GM12864 (cell line): Measurements from ENCODE around the gene FRAT1.

Experiments
- DNase-seq: peaks from one replicate; pipeline ENCODE4 v3.0.0-alpha.2; 2011; ENCODE audit warnings: low read depth
- H3K4me3 ChIP-seq: 2 replicates; pipeline ENCODE4 v1.5.1; 2011; ENCODE audit warnings: mild to moderate bottlenecking, low read depth, low read length, control low read depth
- CTCF ChIP-seq: IDR thresholded peaks from 2 replicates; pipeline ENCODE4 v1.5.1; 2011; ENCODE audit warnings: low read depth, mild to moderate bottlenecking, moderate library complexity, low read length, control low read depth, inconsistent platforms; ENCODE audit errors: missing control alignments

The FRAT1 gene

DNA sequence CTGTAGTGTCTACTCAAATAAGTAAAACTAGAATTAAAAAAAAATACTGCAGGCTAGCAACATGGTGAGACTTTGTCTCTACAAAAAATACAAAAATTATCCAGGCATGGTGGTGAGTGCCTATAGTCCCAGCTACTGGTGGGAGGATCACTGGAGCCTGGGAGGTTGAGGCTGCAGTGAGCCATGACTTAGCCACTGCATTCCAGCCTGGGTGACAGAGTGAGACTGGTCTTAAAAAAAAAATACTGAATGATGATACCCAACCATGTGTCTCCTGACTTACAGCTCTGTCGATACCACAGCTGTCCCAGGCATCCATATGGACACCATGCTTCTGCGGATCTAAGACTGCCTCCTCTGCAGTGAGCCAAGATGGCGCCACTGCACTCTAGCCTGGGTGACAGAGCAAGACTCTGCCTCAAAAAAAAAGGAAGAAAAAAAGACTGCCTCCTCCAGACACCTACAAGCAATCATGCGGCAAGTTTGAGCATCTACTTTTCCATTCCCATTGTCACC is 7.9 kb upstream of the FRAT1 start:
- TF ChIP-seq CTCF = no peak
- no peak for DNase-seq
- H3K4me3 ChIP-seq = no peak overlapping the region

DNA sequence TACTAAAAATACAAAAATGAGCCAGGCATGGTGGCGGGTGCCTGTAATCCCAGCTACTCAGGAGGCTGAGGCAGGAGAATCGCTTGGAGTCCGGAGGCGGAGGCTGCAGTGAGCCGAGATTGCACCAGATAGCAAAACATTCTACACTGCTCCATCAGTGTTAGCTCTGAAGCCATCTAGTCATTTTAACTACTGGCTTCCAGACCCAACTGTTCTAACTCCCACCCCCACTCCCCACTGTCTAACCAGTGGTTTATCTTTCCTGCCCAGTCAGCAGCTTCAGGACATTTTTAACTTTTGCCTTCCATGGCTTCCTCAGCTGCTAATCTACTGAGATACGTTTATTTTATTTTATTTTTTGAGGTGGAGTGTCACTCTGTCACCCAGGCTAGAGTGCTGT is 6.2 kb upstream of the FRAT1 start:
- no peak overlapping the region for H3K4me3 ChIP-seq
- TF ChIP-seq CTCF = no peak
- no peak for DNase-seq

- DNase-seq = no peak
- H3K4me3 ChIP-seq = no peak overlapping the region
- TF ChIP-seq CTCF = no peak
Measured at GRCh38 chr10:97314671-97315070, 4.4 kb upstream of the FRAT1 start.

DNA sequence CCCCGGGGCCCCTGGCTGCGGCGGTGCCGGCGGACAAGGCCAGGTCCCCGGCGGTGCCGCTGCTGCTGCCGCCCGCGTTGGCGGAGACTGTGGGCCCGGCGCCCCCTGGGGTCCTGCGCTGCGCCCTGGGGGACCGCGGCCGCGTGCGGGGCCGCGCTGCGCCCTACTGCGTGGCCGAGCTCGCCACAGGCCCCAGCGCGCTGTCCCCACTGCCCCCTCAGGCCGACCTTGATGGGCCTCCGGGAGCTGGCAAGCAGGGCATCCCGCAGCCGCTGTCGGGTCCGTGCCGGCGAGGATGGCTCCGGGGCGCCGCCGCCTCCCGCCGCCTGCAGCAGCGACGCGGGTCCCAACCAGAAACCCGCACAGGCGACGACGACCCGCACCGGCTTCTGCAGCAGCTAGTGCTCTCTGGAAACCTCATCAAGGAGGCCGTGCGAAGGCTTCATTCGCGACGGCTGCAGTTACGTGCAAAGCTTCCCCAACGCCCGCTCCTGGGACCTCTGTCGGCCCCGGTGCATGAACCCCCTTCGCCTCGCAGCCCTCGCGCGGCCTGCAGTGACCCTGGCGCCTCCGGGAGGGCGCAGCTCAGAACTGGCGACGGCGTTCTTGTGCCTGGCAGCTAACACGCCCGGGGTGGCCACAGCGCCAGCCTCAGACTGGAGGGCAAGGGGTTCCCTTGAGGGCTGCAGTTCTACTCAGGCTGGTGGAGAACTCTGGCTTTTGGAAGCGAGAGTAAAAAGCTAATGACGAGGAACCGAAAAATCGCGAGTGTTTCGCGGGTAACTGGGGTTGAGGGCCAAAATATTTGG is 804 bp downstream of the FRAT1 start:
- TF ChIP-seq CTCF = peak; percentile 11
- no peak for DNase-seq
- peak overlapping the region; percentile 71 for H3K4me3 ChIP-seq

GRCh38 chr10:97320480-97321031 is 1.5 kb downstream of the FRAT1 start:
- no peak for TF ChIP-seq CTCF
- peak overlapping the region; percentile 71 for H3K4me3 ChIP-seq
- no peak for DNase-seq

DNA sequence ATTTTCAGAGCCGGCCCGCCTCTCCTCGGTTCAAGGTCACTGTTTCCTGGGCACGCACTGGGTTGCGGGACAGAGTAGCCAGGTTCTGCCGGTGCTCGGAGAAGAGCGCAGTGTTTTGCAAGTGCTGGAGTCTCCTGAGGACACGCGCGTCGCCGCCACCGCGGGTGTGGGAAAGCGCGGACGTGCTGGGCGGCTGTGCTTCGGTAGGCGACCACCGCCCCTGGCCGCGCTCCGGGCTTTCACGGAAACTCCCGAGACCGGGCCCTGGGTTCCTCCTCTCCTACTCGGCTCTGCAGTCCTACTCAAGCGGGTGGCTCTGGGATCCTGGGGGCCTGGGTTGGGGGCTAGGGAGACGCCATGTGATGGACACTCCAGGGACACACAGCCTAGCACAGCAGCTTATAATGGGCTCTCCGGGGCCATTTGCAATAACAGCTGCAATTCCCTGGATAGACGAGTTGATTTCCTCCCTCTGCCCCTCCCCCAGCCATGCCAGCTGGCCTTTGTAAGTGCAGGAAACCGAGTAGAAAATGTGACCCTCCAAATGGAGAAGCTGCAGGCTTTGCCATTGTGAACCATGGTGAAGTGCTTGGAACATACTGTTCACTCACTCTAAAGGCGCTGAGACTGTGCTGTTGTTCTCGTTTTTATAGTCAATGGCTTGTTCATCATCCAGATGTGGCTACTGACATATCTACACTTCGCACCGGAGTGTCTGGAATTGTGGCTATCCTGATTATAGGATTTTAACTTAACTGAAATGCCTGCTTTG is 2.1 kb downstream of the FRAT1 start:
- no peak for TF ChIP-seq CTCF
- no peak for DNase-seq
- H3K4me3 ChIP-seq = no peak overlapping the region
